Midbrain (tissue), 1 donor: ENCODE data around the gene PLXNB1.
"Not testable (repeated sequence)": the region's sequence is repeated elsewhere in the genome, so short reads cannot be mapped to it uniquely, and the experiment has no call there.

Source experiments
- DNase-seq: peaks from one replicate; lab custom pipeline; 2025; lab: John Stamatoyannopoulos, UW

The PLXNB1 gene

GRCh38 chr3:48405971-48406370 is 23.9 kb downstream of the PLXNB1 start:
- DNase-seq = no peak

GRCh38 chr3:48405343-48405881 is 24.5 kb downstream of the PLXNB1 start:
- no peak for DNase-seq

- no peak for DNase-seq
These were observed 25.2 kb downstream of the PLXNB1 start for GRCh38 chr3:48404440-48405342.

GRCh38 chr3:48403533-48404439 is 26.1 kb downstream of the PLXNB1 start:
- no peak for DNase-seq

GRCh38 chr3:48402907-48403306 is 27.0 kb downstream of the PLXNB1 start:
- DNase-seq = no peak

GRCh38 chr3:48402281-48402732 is 27.6 kb downstream of the PLXNB1 start:
- DNase-seq = no peak

- not testable (repeated sequence) for DNase-seq
These were observed 28.4 kb downstream of the PLXNB1 start for GRCh38 chr3:48401434-48401901.

- DNase-seq = peak; percentile 47
These were observed 29.0 kb downstream of the PLXNB1 start for GRCh38 chr3:48400824-48401433.

GRCh38 chr3:48399387-48400172 is 30.3 kb downstream of the PLXNB1 start:
- no peak for DNase-seq

- no peak for DNase-seq
These were observed 31.0 kb downstream of the PLXNB1 start for GRCh38 chr3:48398701-48399386.

- no peak for DNase-seq
These were observed 31.9 kb downstream of the PLXNB1 start for GRCh38 chr3:48397767-48398681.

- DNase-seq = no peak
These were observed 34.2 kb downstream of the PLXNB1 start for GRCh38 chr3:48395714-48396113.

GRCh38 chr3:48394391-48394790 is 35.5 kb downstream of the PLXNB1 start:
- DNase-seq = no peak

GRCh38 chr3:48388966-48389365 is 40.9 kb downstream of the PLXNB1 start:
- no peak for DNase-seq

GRCh38 chr3:48387634-48388033 is 42.3 kb downstream of the PLXNB1 start:
- no peak for DNase-seq

GRCh38 chr3:48372862-48373435 is 56.9 kb downstream of the PLXNB1 start:
- DNase-seq = no peak

GRCh38 chr3:48372377-48372770 is 57.5 kb downstream of the PLXNB1 start:
- no peak for DNase-seq

GRCh38 chr3:48371651-48372376 is 58.1 kb downstream of the PLXNB1 start, which contains the start of gene FBXW12:
FBXW12 (plus strand) TSS chr3:48372219; CDS start chr3:48372768, 549 bp downstream.
- DNase-seq = no peak
